ENCODE data around the gene GABPB1.

GABPB1 gene

DNA sequence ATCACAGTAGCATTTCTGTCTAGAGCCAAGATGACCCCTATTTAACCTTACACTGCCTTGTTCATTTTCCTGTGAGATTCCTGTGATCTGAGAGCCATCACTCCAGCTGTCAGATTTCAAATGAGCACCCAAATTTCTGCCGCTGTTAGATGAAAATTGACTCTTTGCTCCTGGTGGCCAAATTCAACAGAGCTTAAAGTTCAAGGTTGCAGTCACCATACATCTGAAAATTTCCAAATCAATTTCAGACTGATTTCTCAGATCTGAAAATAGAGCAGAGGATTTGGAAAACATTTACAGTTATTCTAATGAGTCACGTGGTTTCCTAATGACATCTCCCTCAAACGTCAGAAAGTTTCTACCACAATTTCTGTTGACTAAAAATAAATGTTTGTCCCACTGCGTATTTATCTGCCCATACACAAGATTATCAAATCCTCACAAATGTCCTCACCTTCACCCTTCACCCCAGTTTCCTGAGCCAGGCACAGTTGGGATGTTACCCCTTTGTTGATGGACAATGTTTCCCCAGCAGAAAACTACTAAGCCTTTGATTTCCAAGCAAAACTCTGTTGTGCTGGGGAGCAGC lies 105.9 kb downstream of the GABPB1 start:
- no peak overlapping the region for H3K27ac ChIP-seq
- H4K20me1 ChIP-seq, result no peaks in the 10 kb centered on the region
- no peak for TF ChIP-seq Cebpa-rat (IDR thresholded peaks at IDR 0.05)
- no peak overlapping the region for H3K4me3 ChIP-seq
- H3K36me3 ChIP-seq, result no peaks in the 10 kb centered on the region
- no peaks in the 10 kb centered on the region for H3K9me3 ChIP-seq
- no peaks in the 10 kb centered on the region for H3K27me3 ChIP-seq
- H3K4me2 ChIP-seq, result peak overlapping the region; percentile 77
- H3K9ac ChIP-seq, result no peak overlapping the region
- peaks cover 29% of the 10 kb centered on the region for H3K4me1 ChIP-seq

DNA sequence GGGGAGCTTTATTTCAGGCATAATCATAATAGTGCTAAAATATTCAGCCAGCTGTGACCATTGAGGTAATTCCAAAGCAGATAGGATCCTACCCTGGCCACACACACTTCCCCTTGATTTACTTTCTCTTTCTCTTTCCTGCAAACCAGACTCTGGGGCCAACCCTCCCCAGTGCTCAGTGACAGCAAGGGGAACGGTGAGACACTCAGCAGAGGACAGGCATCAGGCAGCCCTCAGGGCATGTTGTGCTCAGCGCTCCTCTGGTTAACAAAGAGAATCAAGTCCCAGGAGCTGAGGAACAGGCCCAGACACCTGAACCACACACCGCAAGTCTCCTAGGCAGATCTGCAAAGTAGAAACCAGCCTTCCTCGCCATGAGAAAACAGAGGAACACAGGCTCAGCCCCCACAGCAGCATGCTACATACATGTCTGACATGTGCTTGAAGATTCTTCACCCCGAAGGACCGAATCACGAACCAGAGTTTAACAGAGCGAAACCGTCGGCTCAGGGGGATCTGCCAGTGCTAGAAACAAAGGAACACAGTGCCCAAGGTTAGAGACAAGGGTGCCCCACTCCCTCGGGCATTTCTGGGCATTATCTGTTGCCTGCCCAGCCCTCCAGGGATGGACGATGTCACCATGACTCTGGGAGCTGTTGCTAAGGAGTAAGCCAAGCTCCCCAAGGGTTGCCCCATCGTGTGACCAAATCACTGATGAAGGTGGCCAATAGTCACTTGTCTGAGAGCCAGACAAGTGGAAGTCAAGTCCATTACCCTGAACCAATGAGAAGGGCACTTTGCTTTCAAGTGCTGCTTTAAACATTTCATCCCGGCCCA lies 107.0 kb downstream of the GABPB1 start:
- Histone ChIP-seq H3K9me3 (no peaks in the 10 kb centered on the region), H3K9ac (peak overlapping the region; percentile 57; the same call in 1 of the 2 replicates), H3K27me3 (no peaks in the 10 kb centered on the region), H3K4me1 (peaks cover 29% of the 10 kb centered on the region), H3K27ac (peak overlapping the region; percentile 76), H3K36me3 (no peaks in the 10 kb centered on the region), H4K20me1 (no peaks in the 10 kb centered on the region), H3K4me3 (0 out of 2 replicates have a peak overlapping the region, but pooled peaks have one; percentile 15), H3K4me2 (peak overlapping the region; percentile 77)
- TF ChIP-seq Cebpa-rat (IDR thresholded peaks at IDR 0.05), result no peak

GRCh38 chr15:50246631-50247030 lies 108.4 kb downstream of the GABPB1 start:
- H3K27me3 ChIP-seq, result no peaks in the 10 kb centered on the region
- TF ChIP-seq Cebpa-rat (IDR thresholded peaks at IDR 0.05), result no peak
- H3K36me3 ChIP-seq, result no peaks in the 10 kb centered on the region
- H3K27ac ChIP-seq, result no peak overlapping the region
- H3K4me1 ChIP-seq, result peaks cover 29% of the 10 kb centered on the region
- no peak overlapping the region for H3K4me3 ChIP-seq
- no peak overlapping the region for H3K4me2 ChIP-seq
- H3K9ac ChIP-seq, result no peak overlapping the region
- H4K20me1 ChIP-seq, result no peaks in the 10 kb centered on the region
- no peaks in the 10 kb centered on the region for H3K9me3 ChIP-seq

DNA sequence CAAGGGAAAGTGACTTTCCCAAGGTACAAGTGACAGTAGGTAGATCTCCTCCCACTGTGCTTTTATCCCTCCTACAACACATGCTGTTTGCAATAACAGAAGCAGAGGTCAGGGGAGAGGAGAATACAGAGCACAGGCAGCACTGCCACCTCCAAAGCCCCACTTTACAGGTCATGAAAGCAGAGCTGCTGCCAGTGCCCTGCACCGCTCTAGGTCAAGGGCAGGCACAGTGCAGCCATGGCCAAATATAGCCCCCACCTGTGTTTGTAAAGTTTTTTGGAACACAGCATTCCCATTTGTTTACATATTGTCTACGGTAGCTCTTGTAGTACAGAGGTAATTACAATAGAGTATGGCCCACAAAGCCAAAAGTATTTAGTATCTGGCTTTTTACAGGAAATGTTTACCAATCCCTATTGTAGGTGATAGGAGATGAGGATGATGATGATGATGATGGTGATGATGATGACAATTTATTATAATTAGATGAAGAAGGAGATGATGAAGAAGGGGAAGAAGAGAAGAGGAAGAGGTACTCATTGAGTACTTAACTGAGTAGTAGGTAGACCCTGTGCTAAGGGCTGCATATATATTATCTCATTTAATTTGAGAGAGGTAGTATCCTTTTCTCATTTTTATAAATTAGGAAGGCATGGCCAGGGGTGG lies 109.9 kb downstream of the GABPB1 start:
- no peaks in the 10 kb centered on the region for H3K27me3 ChIP-seq
- H4K20me1 ChIP-seq, result no peaks in the 10 kb centered on the region
- H3K4me2 ChIP-seq, result no peak overlapping the region
- no peak overlapping the region for H3K27ac ChIP-seq
- H3K9ac ChIP-seq, result no peak overlapping the region
- no peaks in the 10 kb centered on the region for H3K9me3 ChIP-seq
- no peak for TF ChIP-seq Cebpa-rat (IDR thresholded peaks at IDR 0.05)
- no peak overlapping the region for H3K4me3 ChIP-seq
- H3K36me3 ChIP-seq, result no peaks in the 10 kb centered on the region
- peaks cover 29% of the 10 kb centered on the region for H3K4me1 ChIP-seq

DNA sequence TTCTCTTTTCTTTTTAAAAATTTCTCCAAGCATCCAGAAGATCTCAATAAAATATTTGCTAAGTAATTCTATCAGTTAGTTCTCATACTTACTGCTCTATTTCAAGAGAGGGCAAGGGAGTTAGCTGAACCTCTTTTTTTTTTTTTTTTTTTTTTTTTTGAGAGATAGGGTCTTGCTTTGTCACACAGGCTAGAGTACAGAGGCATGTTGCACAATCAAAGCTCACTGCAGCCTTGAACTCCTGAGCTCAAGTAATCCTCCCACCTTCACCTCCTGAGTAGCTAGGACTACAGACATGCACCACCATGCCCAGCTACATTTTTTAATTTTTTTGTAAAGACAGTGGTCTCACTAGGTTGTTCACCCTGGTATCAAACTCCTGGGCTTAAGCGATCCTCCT lies 110.8 kb downstream of the GABPB1 start:
- no peaks in the 10 kb centered on the region for H3K9me3 ChIP-seq
- no peak overlapping the region for H3K4me2 ChIP-seq
- H3K36me3 ChIP-seq, result no peaks in the 10 kb centered on the region
- H3K27ac ChIP-seq, result no peak overlapping the region
- H3K9ac ChIP-seq, result no peak overlapping the region
- H3K4me3 ChIP-seq, result no peak overlapping the region
- no peak for TF ChIP-seq Cebpa-rat (IDR thresholded peaks at IDR 0.05)
- H3K4me1 ChIP-seq, result peaks cover 23% of the 10 kb centered on the region
- no peaks in the 10 kb centered on the region for H4K20me1 ChIP-seq
- no peaks in the 10 kb centered on the region for H3K27me3 ChIP-seq

DNA sequence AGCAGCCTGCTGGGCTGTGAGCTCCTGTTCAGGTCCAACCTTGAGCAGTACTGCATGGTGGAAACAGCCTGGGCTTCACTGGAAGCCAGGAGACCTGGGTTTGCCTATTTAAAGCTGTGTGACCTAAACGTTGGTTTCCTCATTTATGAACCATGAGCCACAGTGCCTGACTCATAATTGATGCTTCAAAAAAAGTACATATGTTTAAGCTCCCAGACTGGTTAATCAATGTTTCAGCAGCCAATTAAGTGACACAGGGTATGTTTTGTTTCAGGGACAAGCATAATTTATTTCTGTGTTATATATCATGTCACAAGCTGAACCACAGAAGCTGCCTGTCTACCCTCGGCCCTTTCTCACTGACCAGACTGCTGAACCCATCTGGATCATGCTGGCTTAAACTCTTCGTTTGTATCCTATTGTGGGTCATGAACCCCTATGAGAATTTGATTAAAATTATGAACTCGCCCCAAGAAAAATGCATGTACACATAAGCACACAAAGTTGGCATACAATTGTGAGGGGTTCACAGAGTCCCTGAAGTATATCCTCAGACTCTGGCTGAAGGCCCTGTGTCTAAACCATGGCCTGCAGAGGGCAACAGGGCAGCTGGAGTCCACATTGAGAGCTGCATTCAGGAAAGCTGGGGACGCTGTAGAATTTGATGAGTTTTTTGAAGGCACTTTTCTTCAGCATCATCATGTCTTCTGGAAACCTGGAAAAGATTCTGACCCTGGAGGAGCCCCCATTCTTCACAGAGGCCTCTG lies 113.1 kb downstream of the GABPB1 start:
- no peaks in the 10 kb centered on the region for H3K27me3 ChIP-seq
- peaks cover under 1% of the 10 kb centered on the region; the same call in 1 of the 2 replicates for H3K4me1 ChIP-seq
- H3K9ac ChIP-seq, result no peak overlapping the region
- H3K36me3 ChIP-seq, result peaks cover 9% of the 10 kb centered on the region
- no peak overlapping the region for H3K4me2 ChIP-seq
- no peak overlapping the region for H3K4me3 ChIP-seq
- H3K9me3 ChIP-seq, result no peaks in the 10 kb centered on the region
- H4K20me1 ChIP-seq, result no peaks in the 10 kb centered on the region
- TF ChIP-seq Cebpa-rat (IDR thresholded peaks at IDR 0.05), result no peak
- H3K27ac ChIP-seq, result no peak overlapping the region

- no peaks in the 10 kb centered on the region for H3K27me3 ChIP-seq
- no peak overlapping the region for H3K4me3 ChIP-seq
- H3K27ac ChIP-seq, result no peak overlapping the region
- no peak overlapping the region for H3K4me2 ChIP-seq
- no peak for TF ChIP-seq Cebpa-rat (IDR thresholded peaks at IDR 0.05)
- no peaks in the 10 kb centered on the region for H4K20me1 ChIP-seq
- no peaks in the 10 kb centered on the region for H3K9me3 ChIP-seq
- H3K36me3 ChIP-seq, result peaks cover 44% of the 10 kb centered on the region
- no peaks in the 10 kb centered on the region for H3K4me1 ChIP-seq
- H3K9ac ChIP-seq, result no peak overlapping the region
These were observed 116.7 kb downstream of the GABPB1 start for GRCh38 chr15:50238255-50238654.

GRCh38 chr15:50236433-50236832 lies 118.6 kb downstream of the GABPB1 start:
- Histone ChIP-seq H3K4me2 (no peak overlapping the region), H3K9ac (no peak overlapping the region), H4K20me1 (no peaks in the 10 kb centered on the region), H3K27ac (no peak overlapping the region), H3K27me3 (no peaks in the 10 kb centered on the region), H3K9me3 (no peaks in the 10 kb centered on the region), H3K36me3 (peaks cover 60% of the 10 kb centered on the region), H3K4me3 (no peak overlapping the region), H3K4me1 (peaks cover 4% of the 10 kb centered on the region; the same call in 1 of the 2 replicates)
- no peak for TF ChIP-seq Cebpa-rat (IDR thresholded peaks at IDR 0.05)

DNA sequence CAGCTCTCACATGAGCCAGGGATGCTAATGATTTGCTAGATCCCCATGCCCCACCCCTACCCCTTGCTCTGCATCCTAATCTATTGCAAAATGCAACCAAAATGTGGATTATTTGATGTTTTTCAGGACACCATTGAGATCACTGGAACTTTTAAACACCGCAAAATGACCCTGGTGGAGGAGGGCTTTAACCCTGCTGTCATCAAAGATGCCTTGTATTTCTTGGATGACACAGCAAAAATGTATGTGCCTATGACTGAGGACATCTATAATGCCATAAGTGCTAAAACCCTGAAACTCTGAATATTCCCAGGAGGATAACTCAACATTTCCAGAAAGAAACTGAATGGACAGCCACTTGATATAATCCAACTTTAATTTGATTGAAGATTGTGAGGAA lies 119.2 kb downstream of the GABPB1 start:
- Histone ChIP-seq H3K4me2 (no peak overlapping the region), H3K4me1 (peaks cover 7% of the 10 kb centered on the region; the same call in 1 of the 2 replicates), H3K36me3 (peaks cover 62% of the 10 kb centered on the region), H3K27me3 (no peaks in the 10 kb centered on the region), H3K9me3 (no peaks in the 10 kb centered on the region), H3K4me3 (no peak overlapping the region), H4K20me1 (no peaks in the 10 kb centered on the region), H3K27ac (no peak overlapping the region), H3K9ac (no peak overlapping the region)
- TF ChIP-seq Cebpa-rat (IDR thresholded peaks at IDR 0.05), result no peak

Measured in BLaER1 (cell line).